OCI-LY7 (cell line): ENCODE results near the gene GLDN.

Experiments used
- CTCF ChIP-seq: fragments of 200-600 bp; sonication (generic); conservative IDR thresholded peaks from 2 replicates; pipeline ENCODE4 v1.5.1; 2014; ENCODE audit warnings: mild to moderate bottlenecking, antibody characterized with exemption, low read length, moderate library complexity, mixed read lengths
- EZH2phosphoT487 ChIP-seq: fragments of 200-600 bp; sonication (generic); IDR thresholded peaks from 2 replicates; pipeline ENCODE4 v1.6.1; 2018; ENCODE audit warnings: low read depth, borderline replicate concordance, mild to moderate bottlenecking, mixed run types, antibody characterized with exemption, low read length, moderate library complexity, mixed read lengths

- no peak for TF ChIP-seq CTCF
- no peak for TF ChIP-seq EZH2phosphoT487
These were observed at the start of gene GLDN for GRCh38 chr15:51341366-51342226.
